GM12874 (cell line): ENCODE measurements around the gene PDE4B.

Source experiments
- TF ChIP-seq, protein P1 (sequence below): IDR thresholded peaks from 2 replicates; pipeline ENCODE4 v1.5.1; 2011; ENCODE audit warnings: low read depth, mild to moderate bottlenecking, control low read depth, low read length, moderate library complexity; ENCODE audit not compliant: insufficient read depth

The PDE4B gene

DNA sequence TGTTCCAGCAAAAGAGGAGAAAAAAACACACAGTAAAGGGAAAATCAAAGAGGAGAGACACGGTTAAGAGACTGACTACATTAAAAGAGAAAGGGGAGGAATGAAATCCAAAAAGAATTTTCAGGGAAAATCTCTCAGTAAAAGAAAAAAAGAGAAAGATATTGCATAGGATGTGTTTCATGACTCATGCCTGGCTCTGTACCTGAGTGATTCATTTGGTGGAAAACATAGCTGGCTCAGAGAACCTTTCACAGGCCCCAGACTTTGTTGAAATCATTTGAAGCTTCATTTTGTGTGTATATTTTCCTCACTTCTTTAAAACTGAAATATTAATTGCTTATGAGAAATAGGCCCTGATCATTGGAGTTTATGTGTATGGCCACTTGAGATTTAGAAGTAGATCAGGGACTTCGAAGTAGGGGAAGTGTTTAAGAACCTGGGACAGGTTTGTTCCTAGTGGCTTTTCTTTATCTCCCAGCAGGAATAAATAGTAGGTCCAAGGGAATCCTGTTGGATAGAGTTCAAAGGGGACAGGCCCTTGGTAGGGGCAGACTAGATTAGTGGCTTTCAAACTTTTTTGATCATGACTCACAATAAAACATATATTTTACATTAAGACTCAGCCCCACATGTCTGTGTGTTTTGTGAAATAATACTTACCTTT, 502.1 kb downstream of the PDE4B start:
- TF ChIP-seq, protein P1, sequence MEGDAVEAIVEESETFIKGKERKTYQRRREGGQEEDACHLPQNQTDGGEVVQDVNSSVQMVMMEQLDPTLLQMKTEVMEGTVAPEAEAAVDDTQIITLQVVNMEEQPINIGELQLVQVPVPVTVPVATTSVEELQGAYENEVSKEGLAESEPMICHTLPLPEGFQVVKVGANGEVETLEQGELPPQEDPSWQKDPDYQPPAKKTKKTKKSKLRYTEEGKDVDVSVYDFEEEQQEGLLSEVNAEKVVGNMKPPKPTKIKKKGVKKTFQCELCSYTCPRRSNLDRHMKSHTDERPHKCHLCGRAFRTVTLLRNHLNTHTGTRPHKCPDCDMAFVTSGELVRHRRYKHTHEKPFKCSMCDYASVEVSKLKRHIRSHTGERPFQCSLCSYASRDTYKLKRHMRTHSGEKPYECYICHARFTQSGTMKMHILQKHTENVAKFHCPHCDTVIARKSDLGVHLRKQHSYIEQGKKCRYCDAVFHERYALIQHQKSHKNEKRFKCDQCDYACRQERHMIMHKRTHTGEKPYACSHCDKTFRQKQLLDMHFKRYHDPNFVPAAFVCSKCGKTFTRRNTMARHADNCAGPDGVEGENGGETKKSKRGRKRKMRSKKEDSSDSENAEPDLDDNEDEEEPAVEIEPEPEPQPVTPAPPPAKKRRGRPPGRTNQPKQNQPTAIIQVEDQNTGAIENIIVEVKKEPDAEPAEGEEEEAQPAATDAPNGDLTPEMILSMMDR, result no peak

- TF ChIP-seq, protein P1, result no peak
These were observed 503.1 kb downstream of the PDE4B start for GRCh38 chr1:66295803-66296202.

GRCh38 chr1:66296370-66296769, 503.7 kb downstream of the PDE4B start:
- TF ChIP-seq, protein P1, result no peak

- TF ChIP-seq, protein P1, result no peak
These were observed 504.3 kb downstream of the PDE4B start for GRCh38 chr1:66296951-66297350.

GRCh38 chr1:66298464-66298863, 505.8 kb downstream of the PDE4B start:
- TF ChIP-seq, protein P1, result no peak

- TF ChIP-seq, protein P1, result no peak
These were observed 507.7 kb downstream of the PDE4B start for GRCh38 chr1:66300280-66300971.

DNA sequence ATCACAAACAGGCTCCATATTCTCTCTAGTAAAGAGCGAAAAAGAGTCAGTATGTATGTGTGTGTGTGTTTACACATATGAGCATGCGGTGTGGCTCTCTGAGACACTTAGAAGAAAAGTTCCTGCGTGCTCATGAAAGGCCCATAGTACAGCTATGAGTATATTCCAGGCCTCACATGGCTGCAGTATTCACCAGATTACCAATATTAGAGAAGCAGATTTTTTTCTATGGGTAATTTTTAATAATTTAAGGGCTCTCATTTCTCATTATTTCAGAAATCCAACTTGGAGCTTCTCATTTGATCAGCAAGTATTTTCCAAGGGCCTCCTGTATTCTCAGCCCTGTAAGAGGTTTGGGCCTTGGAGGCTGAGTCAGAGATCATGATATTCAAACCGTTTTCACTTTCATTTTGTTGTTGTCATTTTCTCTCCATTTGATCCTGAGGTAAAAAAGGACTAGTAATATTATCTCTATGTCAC, 508.3 kb downstream of the PDE4B start:
- TF ChIP-seq, protein P1, result no peak
